ENCODE measurements around the gene KDM4C.
A peak's percentile ranks its signal among the peaks of the same experiment; 100 is the strongest.

The KDM4C gene

DNA sequence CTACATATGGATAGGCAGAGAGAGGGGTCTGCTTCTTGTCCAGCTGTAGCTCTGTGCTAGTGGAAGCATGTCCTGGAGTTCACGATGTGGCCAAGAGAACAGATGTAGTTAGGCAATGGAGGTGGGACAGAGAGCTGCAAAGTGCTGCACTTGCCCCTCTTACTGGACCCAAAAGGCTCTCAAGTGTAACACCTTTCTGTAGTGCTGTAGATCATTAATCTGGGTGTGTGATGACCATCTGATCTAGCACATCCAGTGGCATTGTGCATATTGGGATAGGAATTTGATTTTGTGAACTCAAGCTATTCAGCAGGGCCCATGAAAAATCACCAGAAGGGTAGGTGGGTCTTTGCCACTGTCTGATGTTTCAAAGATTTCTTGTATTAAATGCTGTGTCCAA, 151.4 kb downstream of the KDM4C start:
- peak; percentile 3 to 20 for DNase-seq

DNA sequence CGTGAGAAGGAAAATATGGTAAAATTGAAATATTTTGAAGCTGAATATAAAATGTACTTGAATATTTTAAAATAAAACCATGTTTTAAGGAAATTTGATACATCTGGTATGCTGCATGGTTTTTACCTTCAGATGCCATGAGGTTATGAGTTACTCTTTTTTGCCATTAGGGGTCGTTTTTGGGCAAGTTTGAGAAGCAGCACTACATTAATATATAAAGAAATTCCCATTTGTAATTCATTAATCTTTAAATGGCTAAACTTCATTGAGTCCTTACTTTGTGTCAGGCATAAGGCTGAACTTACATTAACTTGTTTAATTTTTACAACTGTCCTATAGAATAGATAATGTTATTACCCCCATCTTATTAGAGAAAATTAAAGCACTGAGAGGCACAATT, 152.3 kb downstream of the KDM4C start:
- peak in 1 of 2 experiments; percentile 47 for DNase-seq

DNA sequence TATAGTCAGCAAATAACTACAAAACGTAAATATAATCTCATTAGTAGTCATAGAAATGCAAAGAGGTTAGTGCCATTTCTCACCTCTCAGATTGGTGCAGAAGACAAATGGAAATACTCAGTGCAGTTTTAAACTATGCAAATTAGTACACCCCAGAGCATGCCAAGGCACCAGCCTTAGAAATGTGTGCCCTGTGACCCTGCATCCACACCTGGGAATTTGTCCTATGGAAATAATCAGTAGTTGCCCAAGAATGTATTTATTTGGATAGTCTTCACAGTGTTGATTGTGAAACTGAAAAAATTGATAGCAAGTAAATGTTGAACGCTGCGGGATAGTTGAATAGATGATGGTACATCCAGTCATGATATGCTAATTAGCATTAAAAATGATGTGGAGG, 152.7 kb downstream of the KDM4C start:
- DNase-seq, result no peak

DNA sequence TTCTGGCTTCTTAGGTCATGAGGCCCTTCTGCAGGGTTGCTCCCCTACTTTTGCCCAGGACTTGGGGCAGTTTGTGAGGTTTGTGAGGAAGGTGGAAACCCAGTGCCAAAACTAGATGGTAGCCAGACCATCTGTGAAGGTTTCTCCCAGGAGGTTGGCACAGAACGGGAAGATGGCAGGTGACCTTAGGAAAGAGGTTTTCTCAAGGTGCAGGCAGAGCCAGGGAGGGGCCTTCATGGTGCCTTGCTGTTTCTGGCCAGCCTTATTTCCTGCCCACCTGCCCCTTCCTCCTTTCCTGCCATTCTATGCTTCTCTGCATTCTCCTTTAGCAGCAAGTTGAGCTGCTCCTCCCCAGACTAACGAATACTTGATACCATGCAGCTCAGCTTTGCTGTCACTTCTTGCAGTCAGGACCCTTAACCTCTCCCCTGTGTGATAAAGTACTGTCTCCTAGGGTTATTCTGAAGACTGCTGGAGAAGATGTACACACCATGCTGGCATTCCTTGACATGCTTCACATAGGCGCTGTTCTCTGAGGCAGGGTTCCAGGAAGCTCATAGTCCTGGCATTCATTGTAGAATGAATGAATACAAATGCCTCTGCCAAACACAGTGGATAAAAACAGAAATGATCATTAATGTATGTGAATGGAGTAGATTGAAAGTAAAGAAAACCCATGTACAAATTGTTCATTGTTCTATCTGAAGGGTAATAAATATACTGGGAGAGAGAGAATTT, 154.3 kb downstream of the KDM4C start:
- no peak for DNase-seq

DNA sequence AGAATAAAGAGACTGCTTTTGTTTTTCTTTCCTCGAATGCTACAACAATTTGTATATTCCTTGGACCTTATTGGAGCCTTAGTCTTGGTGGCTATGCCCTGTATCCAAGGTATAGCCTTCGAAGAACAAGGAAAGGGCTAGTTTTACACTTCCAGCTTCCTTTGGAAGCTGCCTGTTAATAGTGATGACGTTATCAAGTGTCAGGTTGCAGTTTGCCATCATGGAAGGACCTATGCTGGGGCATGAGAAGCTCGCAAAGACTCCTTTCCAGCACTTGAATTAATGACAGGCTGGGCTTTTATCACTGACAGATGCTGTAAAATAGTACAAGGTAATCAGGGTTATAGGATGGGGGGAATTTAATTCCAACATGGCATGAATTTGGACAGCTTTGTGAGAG, 157.9 kb downstream of the KDM4C start:
- DNase-seq, result peak; percentile 86 to 96

DNA sequence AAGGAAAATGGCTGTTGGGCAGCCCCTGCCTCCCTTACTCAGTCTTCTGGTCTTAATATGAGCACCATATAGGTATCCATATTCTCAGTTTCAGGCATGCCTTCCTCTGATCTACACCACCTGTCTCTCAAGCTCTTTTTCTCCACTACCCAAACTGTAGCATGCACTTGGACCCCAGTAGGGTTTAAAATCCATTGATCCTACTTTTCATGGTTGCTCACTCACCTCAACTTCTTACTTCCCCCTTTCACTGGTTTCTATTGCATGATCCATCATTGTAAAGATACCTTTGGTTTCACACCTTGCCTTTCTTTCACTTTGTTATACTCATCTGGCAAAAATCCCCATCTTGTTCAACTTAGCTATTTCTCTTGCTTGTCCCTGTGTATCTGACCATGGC, 159.4 kb downstream of the KDM4C start:
- DNase-seq, result no peak

DNA sequence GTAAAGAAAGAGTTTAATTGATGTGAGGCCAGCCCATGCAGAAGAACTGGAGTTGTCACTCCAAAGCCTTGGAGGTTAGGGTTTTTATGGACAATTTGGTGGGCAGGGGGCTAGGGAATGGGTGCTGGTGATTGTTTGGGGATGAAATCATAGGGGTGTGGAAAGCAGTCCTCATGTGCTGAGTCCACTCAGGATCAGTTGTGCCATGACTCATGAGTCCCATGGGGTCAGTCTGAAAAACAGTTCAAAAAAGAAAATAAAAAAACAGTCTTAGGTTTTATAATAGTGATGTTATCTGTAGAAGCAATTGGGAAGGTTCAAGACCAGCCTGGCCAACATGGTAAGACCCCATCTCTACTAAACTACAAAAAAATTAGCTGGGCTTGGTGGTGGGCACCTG, 162.3 kb downstream of the KDM4C start:
- DNase-seq, result no peak

DNA sequence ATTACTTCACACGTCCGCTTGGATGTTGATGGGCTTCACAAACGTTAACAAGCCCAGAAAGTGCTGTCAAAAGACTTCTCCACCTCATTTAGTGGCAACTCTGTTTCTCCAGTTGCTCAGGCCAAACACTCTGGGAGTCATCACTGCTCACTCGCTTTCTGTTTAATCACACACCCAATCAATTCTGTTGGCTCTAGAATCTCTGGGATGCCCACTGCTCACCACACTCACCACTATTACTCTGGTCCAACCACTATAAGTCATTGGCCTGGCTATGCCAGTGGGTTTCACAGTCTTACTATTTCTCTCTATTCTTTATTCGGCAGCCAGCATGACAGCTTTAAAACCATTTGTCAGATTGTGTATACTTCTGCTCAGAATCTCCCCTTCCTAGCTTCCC, 163.5 kb downstream of the KDM4C start:
- no peak for DNase-seq

DNA sequence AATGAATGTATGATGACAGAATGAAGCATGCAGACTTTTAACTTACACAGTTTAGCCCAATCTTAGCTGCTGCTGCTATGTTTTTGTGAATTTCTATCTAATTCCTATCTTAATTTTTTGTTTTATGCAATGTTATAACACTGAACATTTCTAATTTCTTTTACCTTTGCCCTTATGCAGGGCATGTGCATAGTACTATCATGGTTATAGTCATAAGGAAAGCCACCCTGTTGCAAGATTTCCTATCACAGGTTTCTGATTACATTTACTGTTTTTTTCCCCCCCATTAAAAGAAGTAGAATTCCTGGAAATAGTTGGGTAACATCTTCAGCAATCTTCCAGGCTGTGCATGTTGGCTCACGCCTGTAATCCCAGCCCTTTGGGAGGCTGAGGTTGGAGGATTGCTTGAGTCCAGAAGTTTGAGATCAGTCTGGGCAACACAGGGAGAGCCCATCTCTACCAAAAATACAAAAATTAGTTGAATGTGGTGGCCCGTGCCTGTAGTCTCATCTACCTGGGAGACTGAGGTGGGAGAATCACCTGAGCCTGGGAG, 164.4 kb downstream of the KDM4C start:
- no peak for DNase-seq

DNA sequence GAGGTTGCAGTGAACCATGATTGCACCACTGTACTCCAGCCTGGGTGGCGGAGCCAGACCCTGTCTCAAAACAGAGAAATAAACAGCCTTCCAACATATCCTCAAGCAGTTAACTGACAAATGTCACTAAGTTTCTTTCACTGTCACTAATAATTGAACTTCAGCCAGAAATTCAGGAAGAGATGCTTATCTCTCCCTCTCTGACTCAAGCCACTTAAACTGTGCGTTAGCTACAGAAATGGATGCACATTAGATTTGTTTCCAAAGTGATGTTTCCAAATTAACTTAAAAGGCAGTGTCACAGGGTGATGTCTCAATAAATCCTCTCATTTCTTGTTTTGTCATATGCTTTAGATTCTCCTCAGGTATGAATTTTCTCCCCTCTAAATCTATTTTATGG, 164.9 kb downstream of the KDM4C start:
- peak in 1 of 2 experiments; percentile 7 for DNase-seq

DNA sequence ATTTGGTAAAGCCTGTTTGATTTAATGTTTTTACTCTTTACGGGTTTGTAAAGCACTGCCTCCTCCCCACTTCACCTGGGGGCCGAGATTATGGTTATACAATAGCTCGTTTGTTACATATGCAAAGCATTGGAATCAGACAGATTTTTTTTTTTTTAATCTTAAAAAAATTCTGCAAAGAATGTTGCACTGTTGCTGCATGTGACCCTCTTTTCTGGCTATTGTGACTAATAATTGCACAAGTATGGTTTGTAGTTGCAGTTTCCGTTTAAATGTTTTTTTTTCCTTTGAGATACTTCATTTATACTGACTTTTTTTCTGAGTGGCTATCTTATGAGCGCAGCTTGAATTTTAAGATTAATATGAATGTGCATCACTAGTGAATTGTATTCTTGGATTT, 165.3 kb downstream of the KDM4C start:
- DNase-seq, result no peak

DNA sequence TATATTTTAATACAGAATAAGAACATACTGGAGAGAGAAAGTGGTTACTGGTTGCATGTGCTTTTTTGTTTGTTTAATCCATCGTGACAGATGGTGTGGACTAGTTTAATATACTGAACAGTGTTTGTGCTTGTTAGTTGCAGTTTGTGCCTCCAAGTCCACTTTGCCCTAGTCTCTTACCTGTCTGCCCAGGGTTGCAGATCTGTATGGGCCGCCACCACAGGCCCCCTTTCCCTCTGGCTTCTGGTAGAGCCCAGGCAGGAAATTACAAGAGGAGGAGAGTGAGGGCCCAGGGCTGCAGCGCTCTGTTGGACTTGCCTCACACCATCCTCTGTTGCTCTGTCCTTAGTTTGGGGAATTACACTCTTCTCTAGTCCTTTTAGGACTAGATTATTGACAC, 166.4 kb downstream of the KDM4C start:
- peak; percentile 21 to 65 for DNase-seq

DNA sequence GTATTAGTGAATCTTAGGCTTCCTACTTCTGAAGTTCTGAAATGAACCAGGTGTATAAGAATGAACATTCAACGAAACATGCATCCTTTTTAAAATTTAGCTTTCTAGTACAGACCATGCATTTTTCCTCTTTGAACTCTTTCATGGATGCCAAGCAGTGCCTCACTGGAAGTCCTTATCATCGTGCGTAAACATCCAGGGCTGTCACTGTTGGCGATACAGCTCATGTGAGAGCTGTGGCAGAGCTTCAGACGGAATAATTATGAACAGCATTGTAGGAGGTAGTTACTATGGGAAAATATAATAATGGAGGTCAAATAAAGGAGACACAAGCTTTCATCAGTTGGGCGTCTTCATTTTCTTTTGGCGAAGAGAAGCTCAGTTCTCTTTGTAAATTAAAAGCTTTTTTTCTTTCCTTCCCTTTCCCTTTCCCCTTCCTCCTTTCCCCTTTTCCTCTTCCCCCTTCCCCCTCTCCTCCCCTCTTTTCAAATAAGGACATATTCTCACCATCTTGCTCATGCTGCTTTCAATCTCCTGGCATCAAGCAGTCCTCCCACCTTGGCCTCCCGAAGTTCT, 167.3 kb downstream of the KDM4C start:
- DNase-seq, result peak in 1 of 2 experiments; percentile 10

DNA sequence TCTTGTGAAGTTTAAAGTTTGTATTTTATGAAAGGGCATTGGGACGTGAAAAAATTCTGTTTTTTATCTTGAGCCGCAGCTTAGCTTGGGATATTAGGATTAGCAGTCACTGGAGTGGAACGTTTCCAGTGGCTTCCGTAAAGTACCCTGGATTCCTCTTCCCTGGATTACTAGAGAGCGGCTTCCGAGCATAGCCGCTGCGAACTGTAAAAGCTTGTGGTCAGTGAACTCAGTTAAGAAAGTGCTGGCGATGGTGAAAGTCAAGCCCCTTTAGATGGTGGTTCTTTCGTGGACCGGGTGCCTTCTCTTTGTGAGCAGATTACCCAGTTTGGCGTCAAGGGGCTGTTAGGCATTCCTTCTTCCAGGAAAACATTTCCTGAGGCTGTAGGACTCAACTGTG, 168.1 kb downstream of the KDM4C start:
- DNase-seq, result peak; percentile 59 to 78

DNA sequence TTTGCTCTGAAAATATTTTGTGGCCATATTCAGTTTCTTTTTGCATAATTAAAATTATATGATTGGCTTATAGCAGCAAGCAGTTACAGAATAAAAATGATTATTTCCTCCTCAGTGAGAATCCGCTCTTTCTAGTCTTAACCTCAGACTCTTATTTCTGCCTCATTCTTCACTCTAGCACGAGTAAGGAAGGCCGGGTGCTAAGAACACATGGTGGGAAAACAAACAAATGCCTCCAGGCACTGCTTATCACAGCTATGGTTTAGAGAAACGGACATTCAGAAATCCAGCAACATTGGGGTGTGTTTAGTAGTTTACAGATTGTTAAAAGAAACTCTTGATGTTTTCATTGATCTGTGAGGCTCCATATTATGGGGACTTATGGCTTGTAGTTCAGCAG, 168.7 kb downstream of the KDM4C start:
- no peak for DNase-seq

DNA sequence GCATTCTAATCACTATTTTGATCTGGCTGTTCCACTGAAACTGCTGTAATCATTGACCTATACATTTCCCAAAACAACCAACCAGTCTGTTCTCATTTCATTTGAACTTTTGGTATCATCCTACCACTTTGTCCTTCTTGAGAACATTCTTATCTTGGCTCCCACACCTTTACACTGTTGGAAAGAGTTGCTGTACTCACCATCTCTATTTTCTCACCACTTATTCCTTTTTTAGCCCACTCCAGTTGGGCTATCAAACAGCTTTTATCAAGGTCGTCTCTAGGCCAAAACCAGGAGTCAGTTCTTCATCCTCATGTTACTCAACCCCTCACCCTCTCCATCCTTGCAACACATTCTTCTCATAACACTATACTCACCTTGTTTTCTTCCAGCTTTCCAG, 170.1 kb downstream of the KDM4C start:
- DNase-seq, result no peak

DNA sequence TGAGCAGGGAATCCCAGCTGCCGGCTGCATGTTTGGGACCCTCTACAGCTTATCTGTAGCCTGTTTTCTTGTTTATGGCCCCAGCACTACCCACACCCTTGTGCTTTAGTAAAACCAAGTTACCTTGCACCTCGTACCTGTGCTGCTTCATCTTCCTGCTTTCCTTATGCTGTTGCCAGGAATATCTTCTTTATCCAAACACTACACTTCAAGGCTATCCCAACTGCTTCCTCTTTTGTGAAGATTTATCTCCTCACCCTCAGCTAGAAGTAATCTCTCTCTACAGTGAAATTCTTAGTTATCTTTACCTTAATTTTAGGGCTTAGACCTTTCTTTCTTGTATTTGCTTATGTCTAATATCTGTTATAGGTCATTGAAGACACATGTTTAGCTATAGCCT, 171.1 kb downstream of the KDM4C start:
- no peak for DNase-seq

DNA sequence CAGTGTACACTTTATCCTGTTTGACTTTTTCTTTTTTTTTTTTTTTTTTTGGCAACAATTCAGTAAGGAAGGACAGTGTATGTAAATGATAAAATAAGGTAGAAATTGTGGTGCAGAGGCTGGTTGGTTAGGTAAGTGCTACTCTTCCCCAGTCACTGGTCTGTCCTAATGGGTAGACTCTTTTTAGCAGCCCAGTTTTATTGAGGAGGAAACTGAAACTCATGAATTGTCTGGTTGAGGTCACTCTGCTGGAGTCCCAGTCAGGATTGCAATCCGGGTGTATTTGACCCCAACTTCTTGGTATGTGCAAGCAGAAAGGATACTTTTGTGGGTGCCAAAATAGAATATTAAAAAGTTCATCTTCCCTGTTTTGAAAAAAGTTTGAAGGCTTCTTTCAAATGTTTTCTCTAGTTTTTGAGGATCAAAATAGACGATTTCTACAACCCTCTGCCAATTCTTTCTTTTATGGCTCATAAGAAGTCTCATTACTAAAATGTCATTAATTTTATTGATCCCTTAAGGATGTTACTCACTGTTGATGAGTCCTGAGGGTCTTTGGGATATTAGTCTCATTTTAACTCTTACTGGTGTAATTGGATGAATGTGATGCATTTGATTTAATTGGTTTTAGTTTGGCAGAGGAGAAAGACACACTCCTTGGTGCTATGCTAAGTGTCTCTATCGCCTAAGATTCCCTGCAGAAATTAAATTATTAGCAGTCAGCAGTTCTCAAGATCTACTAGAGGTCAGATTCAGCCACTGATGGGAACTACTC, 171.9 kb downstream of the KDM4C start:
- no peak for DNase-seq

DNA sequence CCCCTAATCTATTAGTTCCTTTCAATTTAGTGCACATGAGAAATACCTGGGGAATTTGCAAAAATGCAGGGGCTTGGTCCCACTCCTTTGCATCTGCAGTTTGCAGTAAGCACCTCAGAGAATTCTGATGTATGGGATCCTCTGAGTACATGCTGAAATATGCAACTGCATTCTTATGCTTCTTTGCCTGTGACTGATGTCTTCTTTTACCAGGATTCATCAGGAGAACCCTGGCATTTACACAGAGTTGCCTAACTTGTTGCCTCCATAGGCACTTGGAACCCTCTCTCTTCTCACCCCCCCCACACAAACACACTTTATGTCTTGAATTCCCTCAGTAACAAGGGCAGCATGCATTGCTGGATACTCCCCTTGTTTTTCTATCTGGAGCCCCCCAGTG, 173.1 kb downstream of the KDM4C start:
- no peak for DNase-seq

DNA sequence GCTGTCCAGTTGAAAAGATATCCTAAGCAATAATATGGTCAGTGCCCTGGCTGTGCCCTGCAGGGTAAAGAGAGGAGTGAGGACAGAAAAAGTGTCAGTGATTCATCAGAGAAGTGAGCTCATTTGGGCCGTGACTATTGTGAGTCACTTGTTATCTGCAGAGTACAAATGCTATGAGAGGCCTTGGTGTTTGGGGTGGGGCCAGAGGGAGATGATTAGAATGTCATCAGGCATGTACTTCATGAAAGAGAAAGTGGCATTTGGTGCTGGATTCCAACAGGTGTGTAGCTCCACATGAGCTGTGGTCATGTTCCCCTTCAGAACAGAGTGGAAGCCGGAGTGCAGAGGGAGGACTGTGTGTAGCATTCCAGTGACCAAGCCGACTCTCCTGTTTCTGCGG, 174.1 kb downstream of the KDM4C start:
- no peak for DNase-seq

DNA sequence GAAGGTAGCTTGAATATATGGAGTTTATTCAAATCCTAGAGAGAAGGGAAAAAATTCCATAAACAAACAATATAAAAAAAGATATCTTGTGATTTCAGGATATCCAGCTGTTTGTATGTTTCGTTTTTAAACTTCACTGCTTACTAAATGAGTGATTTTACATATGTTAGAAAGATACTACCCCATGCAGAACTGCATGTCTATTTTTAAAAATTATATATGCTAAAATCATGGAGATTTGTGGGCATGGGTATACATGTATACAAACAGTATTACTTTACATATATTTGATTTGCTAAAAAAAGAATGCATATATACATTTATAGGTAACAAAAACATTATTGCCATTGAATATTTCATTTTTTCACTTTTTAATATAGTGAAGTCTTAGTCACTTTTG, 178.3 kb downstream of the KDM4C start:
- DNase-seq, result no peak

DNA sequence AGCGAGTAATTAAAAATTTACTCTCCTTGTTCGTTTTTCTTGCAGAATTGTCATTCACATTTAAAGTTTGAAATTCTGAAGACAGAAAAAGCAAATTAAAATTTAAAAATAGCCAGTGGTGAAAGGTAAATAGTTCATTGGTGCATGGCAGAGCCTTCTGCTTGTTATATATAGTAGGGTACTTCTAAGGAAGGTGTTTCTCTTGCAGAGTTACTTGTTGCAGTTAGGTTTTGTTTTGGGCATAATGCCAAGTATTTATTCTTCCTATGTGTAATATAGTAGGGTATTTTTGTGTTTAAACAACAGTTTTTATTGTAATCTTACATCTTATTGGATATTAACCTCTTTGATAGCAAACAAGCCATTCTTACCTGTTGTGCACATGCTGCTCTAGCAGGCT, 179.4 kb downstream of the KDM4C start:
- no peak for DNase-seq

DNA sequence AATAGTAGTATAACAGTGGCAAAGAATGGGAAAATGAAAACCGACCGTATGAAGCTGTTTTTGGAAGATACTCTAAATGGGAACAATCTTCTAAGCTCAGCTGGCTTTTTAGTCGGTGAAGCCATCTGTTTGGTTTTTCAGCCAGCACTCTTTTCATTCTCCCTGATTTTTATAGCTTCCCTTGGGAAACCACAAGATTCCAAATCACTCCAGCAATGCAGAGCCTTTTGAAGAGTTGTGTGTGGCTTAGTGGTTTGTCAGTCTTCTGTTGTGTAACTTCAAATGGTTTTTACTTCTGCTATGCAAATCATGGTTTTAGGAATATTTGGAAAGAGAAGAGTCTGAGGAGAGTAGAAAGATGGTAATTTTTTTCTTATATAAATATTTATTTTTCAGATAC, 180.7 kb downstream of the KDM4C start:
- DNase-seq, result peak; percentile 33 to 68

DNA sequence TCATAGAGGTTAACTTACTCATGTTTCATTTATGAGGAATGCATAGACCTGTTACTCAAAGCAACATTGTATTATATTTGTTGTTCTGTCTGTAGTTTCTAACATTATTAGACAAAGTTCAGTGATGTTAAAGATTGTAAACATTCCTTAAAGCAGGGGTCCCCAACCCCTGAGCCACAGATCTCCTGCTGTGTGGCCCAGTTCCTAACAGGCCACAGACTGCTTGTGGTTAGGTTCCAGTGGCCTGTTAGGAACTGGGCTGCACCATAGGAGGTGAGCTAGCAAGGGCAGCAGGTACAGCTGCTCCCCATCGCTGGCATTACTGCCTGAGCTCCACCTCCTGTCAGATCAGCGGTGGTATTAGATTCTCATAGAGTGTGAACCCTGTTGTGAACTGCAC, 181.1 kb downstream of the KDM4C start:
- DNase-seq, result no peak
